Hepatocyte (in vitro differentiated cells): ENCODE data around the gene ADRA1B. TPM values are rescaled to one million over a fixed set of nuclear protein-coding genes. Genes with fewer than 3 reads are reported as not detected.

Experiments used
- DNase-seq: peaks from one replicate; pipeline ENCODE4 v3.0.0-alpha.2; 2016; ENCODE audit warnings: low spot score
- H2AFZ ChIP-seq: fragments of 200-600 bp; sonication (generic); 2 replicates; pipeline ENCODE4 v1.6.0; 2016; ENCODE audit warnings: antibody characterized with exemption, mild to moderate bottlenecking
- H3K27ac ChIP-seq: fragments of 200-600 bp; sonication (generic); 2 replicates; pipeline ENCODE4 v1.5.1; 2016; ENCODE audit warnings: mild to moderate bottlenecking
- H3K27me3 ChIP-seq: fragments of 200-600 bp; sonication (generic); 2 replicates; pipeline ENCODE4 v1.6.1; 2016
- H3K36me3 ChIP-seq: fragments of 200-600 bp; sonication (generic); replicated peaks from 2 replicates; pipeline ENCODE4 v1.5.1; 2016; ENCODE audit warnings: low read depth; ENCODE audit not compliant: insufficient read depth
- H3K4me1 ChIP-seq: fragments of 200-600 bp; sonication (generic); 2 replicates; pipeline ENCODE4 v1.5.1; 2016; ENCODE audit warnings: mild to moderate bottlenecking, moderate library complexity; ENCODE audit not compliant: insufficient read depth
- H3K4me2 ChIP-seq: fragments of 200-600 bp; sonication (generic); 2 replicates; pipeline ENCODE4 v1.6.0; 2016
- H3K4me3 ChIP-seq: fragments of 200-600 bp; sonication (generic); 2 replicates; pipeline ENCODE4 v1.5.1; 2016; ENCODE audit warnings: mild to moderate bottlenecking
- H3K79me2 ChIP-seq: fragments of 200-600 bp; sonication (generic); 2 replicates; pipeline ENCODE4 v1.6.0; 2017; ENCODE audit warnings: mild to moderate bottlenecking
- H3K9me2 ChIP-seq: fragments of 200-600 bp; sonication (generic); replicated peaks from 2 replicates; pipeline ENCODE4 v1.6.0; 2017; ENCODE audit warnings: mild to moderate bottlenecking; ENCODE audit not compliant: insufficient read depth
- H3K9me3 ChIP-seq: fragments of 200-600 bp; sonication (generic); 2 replicates; pipeline ENCODE4 v1.5.1; 2016; ENCODE audit warnings: low read depth, mild to moderate bottlenecking
- H4K20me1 ChIP-seq: fragments of 200-600 bp; sonication (generic); 2 replicates; pipeline ENCODE4 v1.6.0; 2016; ENCODE audit warnings: mild to moderate bottlenecking; ENCODE audit not compliant: insufficient read depth, poor library complexity, severe bottlenecking
- CTCF ChIP-seq: fragments of 200-600 bp; sonication (generic); IDR thresholded peaks from 2 replicates; pipeline ENCODE4 v1.5.1; 2016; ENCODE audit warnings: antibody characterized with exemption, mild to moderate bottlenecking; ENCODE audit not compliant: poor library complexity
- EZH2 ChIP-seq: fragments of 200-600 bp; sonication (generic); IDR thresholded peaks from 2 replicates; pipeline ENCODE4 v1.6.1; 2016; ENCODE audit warnings: antibody characterized with exemption, mild to moderate bottlenecking, borderline replicate concordance
- EZH2phosphoT487 ChIP-seq: fragments of 200-600 bp; sonication (generic); IDR thresholded peaks from one replicate; pipeline ENCODE4 v1.6.1; 2018; ENCODE audit warnings: antibody characterized with exemption, mild to moderate bottlenecking, low read depth, moderate library complexity; ENCODE audit not compliant: unreplicated experiment, severe bottlenecking
- WGBS: methylation state at CpG from one replicate; pipeline ENCODE4 v1.1.6; 2016; ENCODE audit warnings: low lambda C conversion rate; ENCODE audit errors: missing lambda C conversion rate; 5-methylcytosine and 5-hydroxymethylcytosine counted together
- polyA plus RNA-seq: library from polyadenylated mRNA; unstranded; fragments of >200 nt; fragmentation: Nextera tagmentation; extraction: Ambion mirVana; gene quantifications from 2 replicates; pipeline ENCODE4 v1.2.1, GENCODE V29; 2016
- total RNA-seq: library from RNA; depleted of rRNA; stranded (reverse); fragments of >200 nt; gene quantifications from 2 replicates; pipeline ENCODE4 v1.2.3, GENCODE V29; 2014

ADRA1B gene
- total and polyA plus RNA-seq, 2 experiments from 2014 or later: 2.6 to 3.5 TPM

DNA sequence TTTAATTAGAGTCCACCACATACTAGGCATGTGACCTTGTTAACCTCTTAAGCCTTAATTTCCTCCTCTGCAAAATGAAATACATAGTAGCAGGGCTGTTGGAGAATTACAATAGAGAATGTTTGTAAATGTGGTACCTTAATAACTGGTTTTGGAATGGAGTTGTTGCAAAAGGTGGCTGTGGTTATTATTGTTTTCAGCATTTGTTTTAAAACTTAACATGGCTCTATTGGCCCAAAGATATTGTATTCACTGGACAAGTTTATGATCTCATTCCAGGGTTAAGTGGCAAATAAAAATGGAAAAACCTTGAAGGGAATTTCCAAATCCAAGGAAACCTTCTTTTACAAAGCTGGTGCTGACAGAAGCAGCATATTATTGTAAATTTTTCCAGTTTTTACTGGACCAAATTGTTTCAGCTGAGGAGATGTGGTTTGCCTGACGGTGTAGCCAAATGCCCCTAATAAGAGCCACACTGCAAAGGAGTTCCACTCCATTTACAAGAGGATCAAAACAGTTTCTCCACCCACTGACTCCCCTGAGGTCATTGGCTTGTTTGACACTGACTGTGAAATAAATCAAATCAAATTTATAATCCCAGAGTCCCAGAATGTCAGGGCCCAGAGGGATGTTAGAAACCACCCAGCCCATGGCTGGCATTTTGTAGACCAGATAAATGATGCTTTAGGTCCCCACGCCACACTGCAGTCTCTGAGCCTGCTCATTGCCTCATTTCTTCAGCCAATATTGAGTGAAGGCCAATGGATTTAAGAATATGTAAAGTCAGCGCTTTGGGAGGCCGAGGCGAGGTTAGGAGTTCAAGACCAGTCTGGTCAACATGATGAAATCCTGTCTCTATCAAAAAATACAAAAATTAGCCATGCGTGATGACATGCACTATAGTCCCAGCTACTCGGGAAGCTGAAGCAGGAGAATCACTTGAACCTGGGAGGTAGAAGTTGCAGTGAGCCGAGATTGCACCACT, 45.2 kb downstream of the ADRA1B start:
- Histone ChIP-seq H3K4me3 (no peak overlapping the region), H3K27ac (no peak overlapping the region), H4K20me1 (no peaks in the 10 kb centered on the region), H2AFZ (no peak overlapping the region), H3K79me2 (no peaks in the 10 kb centered on the region), H3K27me3 (no peaks in the 10 kb centered on the region), H3K9me2 (no peaks in the 10 kb centered on the region), H3K36me3 (no peaks in the 10 kb centered on the region), H3K4me2 (no peak overlapping the region), H3K4me1 (no peaks in the 10 kb centered on the region), H3K9me3 (no peaks in the 10 kb centered on the region)
- DNase-seq: no peak
- WGBS: 90% methylated on average over 8 of the region's 8 CpGs
- TF ChIP-seq EZH2: no peak
- no peak for TF ChIP-seq EZH2phosphoT487
- TF ChIP-seq CTCF: no peak

DNA sequence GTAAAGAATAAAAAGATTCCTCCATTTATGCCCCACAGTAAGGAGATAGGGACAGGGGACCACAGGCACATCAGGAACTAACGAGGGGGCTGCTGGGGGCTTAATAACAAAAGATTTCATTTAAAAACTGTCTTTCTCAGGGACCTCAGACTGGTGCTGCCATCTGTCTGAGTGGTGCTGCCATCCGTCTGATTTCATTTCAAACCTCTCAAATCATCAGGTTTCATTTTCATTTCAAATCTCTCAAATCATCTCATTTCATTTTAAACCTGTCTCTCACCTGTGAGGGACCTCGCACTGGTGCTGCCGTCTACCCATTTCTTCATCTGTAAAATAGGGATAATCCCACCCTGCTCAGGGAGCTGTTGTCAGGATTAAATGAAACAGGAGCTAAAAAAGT, 45.9 kb downstream of the ADRA1B start:
- H3K27ac ChIP-seq: no peak overlapping the region
- H3K4me1 ChIP-seq: no peaks in the 10 kb centered on the region
- H3K36me3 ChIP-seq: no peaks in the 10 kb centered on the region
- no peak overlapping the region for H3K4me2 ChIP-seq
- no peak overlapping the region for H3K4me3 ChIP-seq
- DNase-seq: no peak
- no peak overlapping the region for H2AFZ ChIP-seq
- TF ChIP-seq EZH2 (no peak), CTCF (no peak), EZH2phosphoT487 (no peak)
- H3K9me3 ChIP-seq: no peaks in the 10 kb centered on the region
- peaks cover 2% of the 10 kb centered on the region for H3K27me3 ChIP-seq
- H4K20me1 ChIP-seq: no peaks in the 10 kb centered on the region
- 94% methylated on average over 4 of the region's 4 CpGs for WGBS
- no peaks in the 10 kb centered on the region for H3K79me2 ChIP-seq
- H3K9me2 ChIP-seq: no peaks in the 10 kb centered on the region

- H2AFZ ChIP-seq: no peak overlapping the region
- no peaks in the 10 kb centered on the region for H3K9me3 ChIP-seq
- no peak overlapping the region for H3K27ac ChIP-seq
- no peak overlapping the region for H3K4me2 ChIP-seq
- TF ChIP-seq CTCF: no peak
- no peak for TF ChIP-seq EZH2
- TF ChIP-seq EZH2phosphoT487: no peak
- no peaks in the 10 kb centered on the region for H3K36me3 ChIP-seq
- H3K9me2 ChIP-seq: no peaks in the 10 kb centered on the region
- no peaks in the 10 kb centered on the region for H3K4me1 ChIP-seq
- no peak overlapping the region for H3K4me3 ChIP-seq
- no peak for DNase-seq
- peaks cover 13% of the 10 kb centered on the region for H3K27me3 ChIP-seq
- H3K79me2 ChIP-seq: no peaks in the 10 kb centered on the region
- WGBS: 76% methylated on average over 6 of the region's 6 CpGs
- no peaks in the 10 kb centered on the region for H4K20me1 ChIP-seq
These were observed 47.7 kb downstream of the ADRA1B start for GRCh38 chr5:159963935-159964334.
